ENCODE measurements around the gene KCNQ5.

DNA sequence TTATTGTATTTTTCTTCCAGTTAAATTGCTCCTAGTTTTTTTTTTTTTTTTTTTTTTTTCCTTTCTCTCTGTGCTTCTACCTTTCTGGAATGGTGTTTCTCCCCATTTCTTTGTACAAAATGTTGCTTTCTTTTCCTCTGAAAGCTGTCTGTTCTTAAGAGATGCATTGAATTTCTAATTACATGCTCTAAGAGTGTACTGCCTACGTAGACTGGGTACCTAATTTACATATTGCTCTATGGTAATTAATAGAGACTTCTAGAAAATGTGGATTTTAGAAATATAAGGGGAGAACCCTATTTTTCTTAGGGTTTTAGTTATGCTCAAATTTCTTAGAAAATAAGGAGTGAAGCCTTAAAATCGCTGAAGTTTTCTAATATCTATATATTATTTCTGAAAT lies 13.8 kb downstream of the KCNQ5 start:
- TF ChIP-seq CTCF (IDR thresholded peaks at IDR 0.05; ENCODE audit: insufficient read depth, low read length, poor library complexity, severe bottlenecking), result no peak
- TF ChIP-seq EZH2phosphoT487 (conservative IDR thresholded peaks at IDR 0.05; ENCODE audit: low read length), result no peak

Measured in SU-DHL-6 (cell line).